Measurements from ENCODE around the gene SUFU.
A peak's percentile ranks its signal among the peaks of the same experiment; 100 is the strongest.

Gene SUFU

GRCh38 chr10:102599565-102600327, 96.0 kb downstream of the SUFU start:
- Histone ChIP-seq H3K4me2 (ENCODE audit: low read length, poor library complexity, severe bottlenecking) (no peak overlapping the region), H2BK120ac (ENCODE audit: low read depth, low read length) (peak overlapping the region; percentile 88), H3K36me3 (ENCODE audit: control insufficient read depth in 1 of 2, insufficient read depth in 2 of 2, low read depth in 1 of 2, low read length in 2 of 2) (peaks cover 35 to 62% of the 10 kb centered on the region in 2 experiments), H2AK5ac (ENCODE audit: low read length, severe bottlenecking) (peak overlapping the region; percentile 41), H2BK15ac (ENCODE audit: low read depth, poor library complexity, severe bottlenecking) (peak overlapping the region; percentile 82), H3K23ac (ENCODE audit: low read length in 2 of 2) (no peak overlapping the region), H3K18ac (ENCODE audit: low read depth in 1 of 2, low read length in 2 of 2) (peak overlapping the region; percentile 95 to 97), H2BK12ac (ENCODE audit: low read length in 2 of 2) (peak overlapping the region; percentile 75 to 99), H3K9me3 (ENCODE audit: control insufficient read depth, low read length) (no peaks in the 10 kb centered on the region), H3K4me3 (ENCODE audit: insufficient read depth in 1 of 2, low read depth in 1 of 2, low read length in 2 of 2) (peak overlapping the region in 1 of 2 experiments; percentile 2), H3K4ac (ENCODE audit: low read depth in 1 of 2, low read length in 2 of 2) (peak overlapping the region; percentile 90), H3K4me1 (ENCODE audit: control insufficient read depth, insufficient read depth, low read depth, low read length) (peaks cover 19% of the 10 kb centered on the region), H4K91ac (ENCODE audit: low read length) (peak overlapping the region; percentile 85), H3K9ac (ENCODE audit: low read length) (peak overlapping the region; percentile 83), H2AFZ (ENCODE audit: low read depth, low read length) (no peak overlapping the region), H4K8ac (ENCODE audit: low read length) (peak overlapping the region; percentile 95), H3K14ac (ENCODE audit: low read length in 2 of 2) (no peak overlapping the region), H3K27me3 (ENCODE audit: control insufficient read depth in 1 of 2, insufficient read depth in 1 of 2, low read length in 2 of 2) (no peaks in the 10 kb centered on the region), H3K79me1 (replicated peaks; ENCODE audit: low read length, poor library complexity, severe bottlenecking) (peaks cover 2% of the 10 kb centered on the region), H2BK5ac (ENCODE audit: low read depth, low read length, poor library complexity, severe bottlenecking) (peak overlapping the region; percentile 2), H3K27ac (ENCODE audit: low read length, poor library complexity, severe bottlenecking) (peak overlapping the region; percentile 67)
- WGBS = 10% methylated on average over 7 of the region's 7 CpGs
- DNase-seq = peak; percentile 65

GRCh38 chr10:102600816-102601215, 97.0 kb downstream of the SUFU start:
- Histone ChIP-seq H2AK5ac (ENCODE audit: low read length, severe bottlenecking) (no peak overlapping the region), H3K4me1 (ENCODE audit: control insufficient read depth, insufficient read depth, low read depth, low read length) (peaks cover 27% of the 10 kb centered on the region)
- WGBS = 95% methylated on average over 6 of the region's 6 CpGs

GRCh38 chr10:102601639-102602038, 97.9 kb downstream of the SUFU start:
- peaks cover 30% of the 10 kb centered on the region for H3K4me1 ChIP-seq (ENCODE audit: control insufficient read depth, insufficient read depth, low read depth, low read length)
- H3K4me2 ChIP-seq (ENCODE audit: low read length, poor library complexity, severe bottlenecking) = no peak overlapping the region
- peak overlapping the region in 1 of 2 experiments; percentile 4 for H3K14ac ChIP-seq (ENCODE audit: low read length in 2 of 2)
- peak overlapping the region; percentile 83 for H3K9ac ChIP-seq (ENCODE audit: low read length)
- H2BK120ac ChIP-seq (ENCODE audit: low read depth, low read length) = peak overlapping the region; percentile 39
- H2BK12ac ChIP-seq (ENCODE audit: low read length in 2 of 2) = peak overlapping the region; percentile 75 to 99
- H3K4me3 ChIP-seq (ENCODE audit: insufficient read depth in 1 of 2, low read depth in 1 of 2, low read length in 2 of 2) = peak overlapping the region in 1 of 2 experiments; percentile 8
- no peak overlapping the region for H3K23ac ChIP-seq (ENCODE audit: low read length in 2 of 2)
- no peak overlapping the region for H2AFZ ChIP-seq (ENCODE audit: low read depth, low read length)
- H3K36me3 ChIP-seq (ENCODE audit: control insufficient read depth in 1 of 2, insufficient read depth in 2 of 2, low read depth in 1 of 2, low read length in 2 of 2) = peaks cover 27 to 50% of the 10 kb centered on the region in 2 experiments
- DNase-seq = no peak
- no peak overlapping the region for H2AK5ac ChIP-seq (ENCODE audit: low read length, severe bottlenecking)
- H4K8ac ChIP-seq (ENCODE audit: low read length) = no peak overlapping the region
- peaks cover 4% of the 10 kb centered on the region for H3K79me1 ChIP-seq (replicated peaks; ENCODE audit: low read length, poor library complexity, severe bottlenecking)
- H4K91ac ChIP-seq (ENCODE audit: low read length) = peak overlapping the region; percentile 83
- H3K9me3 ChIP-seq (ENCODE audit: control insufficient read depth, low read length) = no peaks in the 10 kb centered on the region
- H3K18ac ChIP-seq (ENCODE audit: low read depth in 1 of 2, low read length in 2 of 2) = peak overlapping the region; percentile 1 to 54
- H3K27me3 ChIP-seq (ENCODE audit: control insufficient read depth in 1 of 2, insufficient read depth in 1 of 2, low read length in 2 of 2) = no peaks in the 10 kb centered on the region
- no peak overlapping the region for H3K27ac ChIP-seq (ENCODE audit: low read length, poor library complexity, severe bottlenecking)
- no peak overlapping the region for H2BK5ac ChIP-seq (ENCODE audit: low read depth, low read length, poor library complexity, severe bottlenecking)
- peak overlapping the region; percentile 38 to 47 for H3K4ac ChIP-seq (ENCODE audit: low read depth in 1 of 2, low read length in 2 of 2)
- WGBS = 98% methylated on average over 9 of the region's 9 CpGs
- peak overlapping the region; percentile 37 for H2BK15ac ChIP-seq (ENCODE audit: low read depth, poor library complexity, severe bottlenecking)

More at GRCh38 chr10:102600816-102601215, 97.0 kb downstream of the SUFU start:
- Histone ChIP-seq H3K14ac (ENCODE audit: low read length in 2 of 2) (peak overlapping the region in 1 of 2 experiments; percentile 71), H3K9ac (ENCODE audit: low read length) (peak overlapping the region; percentile 83), H3K4me2 (ENCODE audit: low read length, poor library complexity, severe bottlenecking) (no peak overlapping the region), H4K91ac (ENCODE audit: low read length) (peak overlapping the region; percentile 7), H2BK12ac (ENCODE audit: low read length in 2 of 2) (peak overlapping the region; percentile 75 to 99), H3K23ac (ENCODE audit: low read length in 2 of 2) (no peak overlapping the region), H3K27me3 (ENCODE audit: control insufficient read depth in 1 of 2, insufficient read depth in 1 of 2, low read length in 2 of 2) (no peaks in the 10 kb centered on the region), H2BK15ac (ENCODE audit: low read depth, poor library complexity, severe bottlenecking) (peak overlapping the region; percentile 82), H3K27ac (ENCODE audit: low read length, poor library complexity, severe bottlenecking) (no peak overlapping the region), H3K36me3 (ENCODE audit: control insufficient read depth in 1 of 2, insufficient read depth in 2 of 2, low read depth in 1 of 2, low read length in 2 of 2) (peaks cover 27 to 54% of the 10 kb centered on the region in 2 experiments), H4K8ac (ENCODE audit: low read length) (peak overlapping the region; percentile 93), H3K4me3 (ENCODE audit: insufficient read depth in 1 of 2, low read depth in 1 of 2, low read length in 2 of 2) (peak overlapping the region in 1 of 2 experiments; percentile 8), H2AFZ (ENCODE audit: low read depth, low read length) (no peak overlapping the region), H3K79me1 (replicated peaks; ENCODE audit: low read length, poor library complexity, severe bottlenecking) (peaks cover 2% of the 10 kb centered on the region), H2BK120ac (ENCODE audit: low read depth, low read length) (peak overlapping the region; percentile 78), H3K4ac (ENCODE audit: low read depth in 1 of 2, low read length in 2 of 2) (peak overlapping the region; percentile 55 to 76), H3K9me3 (ENCODE audit: control insufficient read depth, low read length) (no peaks in the 10 kb centered on the region), H2BK5ac (ENCODE audit: low read depth, low read length, poor library complexity, severe bottlenecking) (no peak overlapping the region), H3K18ac (ENCODE audit: low read depth in 1 of 2, low read length in 2 of 2) (peak overlapping the region; percentile 88 to 97)
- DNase-seq = no peak

- Histone ChIP-seq H3K27ac (ENCODE audit: low read length, poor library complexity, severe bottlenecking) (no peak overlapping the region), H3K4me2 (ENCODE audit: low read length, poor library complexity, severe bottlenecking) (no peak overlapping the region), H4K8ac (ENCODE audit: low read length) (peak overlapping the region; percentile 12), H3K79me1 (replicated peaks; ENCODE audit: low read length, poor library complexity, severe bottlenecking) (peaks cover 7% of the 10 kb centered on the region), H3K36me3 (ENCODE audit: control insufficient read depth in 1 of 2, insufficient read depth in 2 of 2, low read depth in 1 of 2, low read length in 2 of 2) (peaks cover 22 to 43% of the 10 kb centered on the region in 2 experiments), H2AFZ (ENCODE audit: low read depth, low read length) (no peak overlapping the region), H3K18ac (ENCODE audit: low read depth in 1 of 2, low read length in 2 of 2) (peak overlapping the region; percentile 24 to 25), H3K4me1 (ENCODE audit: control insufficient read depth, insufficient read depth, low read depth, low read length) (peaks cover 30% of the 10 kb centered on the region), H3K9me3 (ENCODE audit: control insufficient read depth, low read length) (no peaks in the 10 kb centered on the region), H2BK120ac (ENCODE audit: low read depth, low read length) (peak overlapping the region; percentile 39), H4K91ac (ENCODE audit: low read length) (peak overlapping the region; percentile 2), H3K4me3 (ENCODE audit: insufficient read depth in 1 of 2, low read depth in 1 of 2, low read length in 2 of 2) (peak overlapping the region in 1 of 2 experiments; percentile 55), H2BK15ac (ENCODE audit: low read depth, poor library complexity, severe bottlenecking) (no peak overlapping the region), H3K9ac (ENCODE audit: low read length) (peak overlapping the region; percentile 83), H3K14ac (ENCODE audit: low read length in 2 of 2) (no peak overlapping the region), H2AK5ac (ENCODE audit: low read length, severe bottlenecking) (no peak overlapping the region), H2BK5ac (ENCODE audit: low read depth, low read length, poor library complexity, severe bottlenecking) (no peak overlapping the region), H3K23ac (ENCODE audit: low read length in 2 of 2) (no peak overlapping the region), H2BK12ac (ENCODE audit: low read length in 2 of 2) (peak overlapping the region; percentile 64 to 75), H3K27me3 (ENCODE audit: control insufficient read depth in 1 of 2, insufficient read depth in 1 of 2, low read length in 2 of 2) (no peaks in the 10 kb centered on the region), H3K4ac (ENCODE audit: low read depth in 1 of 2, low read length in 2 of 2) (peak overlapping the region in 1 of 2 experiments; percentile 25)
- WGBS = 60% methylated on average over 4 of the region's 4 CpGs
- DNase-seq = peak; percentile 84
Measured at GRCh38 chr10:102602272-102603045, 98.7 kb downstream of the SUFU start.

All from mesenchymal stem cell (in vitro differentiated cells and primary cell).